ENCODE results near the gene SLC12A7.

- TF ChIP-seq POLR2A (IDR thresholded peaks at IDR 0.05; ENCODE audit: low read depth, low read length) = no peak
- TF ChIP-seq POLR2AphosphoS5 (IDR thresholded peaks at IDR 0.05; ENCODE audit: low read depth, low read length) = no peak
Measured at GRCh38 chr5:1020452-1020961, 91.4 kb downstream of the SLC12A7 start.
